HCT116 (cell line): ENCODE data around the gene FNDC3B. TPM values are rescaled to one million over a fixed set of nuclear protein-coding genes. Genes with fewer than 3 reads are reported as not detected.

Experiments used
- ATAC-seq: fragments of 200-7000 bp; cut with Tn5 transposase; 2 replicates; pipeline ENCODE4 v1.9.1; 2020; ENCODE audit warnings: mild to moderate bottlenecking, moderate library complexity
- BruUV-seq: library from RNA; stranded (reverse); fragments of 400-500 nt; replicated peaks from 2 replicates; lab custom pipeline; 2021; lab: Mats Ljungman, UMichigan
- CTCF ChIA-PET: fragments of 300-600 bp; sonication (Branson Sonifier 250); formaldehyde crosslinking; loops from one replicate; lab custom pipeline; 2021; ENCODE audit warnings: antibody characterized with exemption; lab: Charles Lee
- POLR2A ChIA-PET: fragments of 300-600, 350-600 bp; sonication (Branson Sonifier 250); formaldehyde crosslinking; loops from one replicate; lab custom pipeline; 2021; ENCODE audit warnings: antibody characterized with exemption; lab: Charles Lee
- RAD21 ChIA-PET, 2 experiments: fragments of 300-600 bp; sonication (Branson Sonifier 250); formaldehyde crosslinking; loops; one replicate each; lab custom pipeline; 2023; ENCODE audit warnings: low total read pairs in 2 of 2; ENCODE audit not compliant: uncharacterized antibody in 2 of 2, unreplicated experiment in 2 of 2, low non-redundant PET in 1 of 2; lab: Charles Lee
- DNase-seq: peaks from one replicate; pipeline ENCODE4 v3.0.0-alpha.2; 2010; ENCODE audit warnings: low read depth, low spot score
- H2AFZ ChIP-seq: fragments of 200-600 bp; shearing (Covaris generic), sonication (generic); 2 replicates; pipeline ENCODE4 v1.6.1; 2017; ENCODE audit warnings: low read depth, mixed run types, mixed read lengths, antibody characterized with exemption, low read length; ENCODE audit not compliant: poor library complexity, severe bottlenecking
- H3K27ac ChIP-seq: 2 replicates; pipeline ENCODE4 v1.5.1; 2012; ENCODE audit warnings: low read depth, low read length
- H3K27me3 ChIP-seq: fragments of 200-600 bp; sonication (generic); 2 replicates; pipeline ENCODE4 v1.6.1; 2016; ENCODE audit warnings: mixed run types, low read length, mixed read lengths; ENCODE audit not compliant: insufficient read depth
- H3K36me3 ChIP-seq, 2 experiments: fragments of 200-500 bp in 1 of 2; fragments of 200-600 bp in 1 of 2; sonication (Bioruptor generic) in 1 of 2; sonication (generic) in 1 of 2; 2 replicates each; pipeline versions ENCODE4 v1.5.1 to v1.6.1; 2014 to 2016; ENCODE audit warnings: low read length in 2 of 2, inconsistent platforms in 1 of 2, mixed read lengths in 1 of 2, mixed run types in 1 of 2; ENCODE audit not compliant: insufficient read depth in 2 of 2, control insufficient read depth in 1 of 2
- H3K4me1 ChIP-seq, 2 experiments: fragments of 200-600 bp in 1 of 2; sonication (generic) in 1 of 2; 2 replicates each; pipeline versions ENCODE4 v1.5.1 to v1.6.1; 2012 to 2017; ENCODE audit warnings: low read length in 2 of 2, inconsistent platforms in 1 of 2, mild to moderate bottlenecking in 1 of 2, mixed read lengths in 1 of 2, mixed run types in 1 of 2, moderate library complexity in 1 of 2; ENCODE audit not compliant: insufficient read depth in 2 of 2, control insufficient read depth in 1 of 2
- H3K4me2 ChIP-seq: fragments of 200-600 bp; sonication (generic); 2 replicates; pipeline ENCODE4 v1.6.1; 2017; ENCODE audit warnings: mixed run types, low read length, mixed read lengths
- H3K4me3 ChIP-seq, 2 experiments: fragments of 200-600 bp in 1 of 2; sonication (generic) in 1 of 2; replicated peaks in 1 of 2; 2 replicates each; pipeline ENCODE4 v1.5.1; 2011 to 2016; ENCODE audit warnings: low read length in 2 of 2, control low read depth in 1 of 2, low read depth in 1 of 2, mild to moderate bottlenecking in 1 of 2, mixed read lengths in 1 of 2, mixed run types in 1 of 2
- H3K79me2 ChIP-seq: fragments of 200-600 bp; sonication (generic); 2 replicates; pipeline ENCODE4 v1.6.1; 2017; ENCODE audit warnings: mild to moderate bottlenecking, mixed run types, low read length, moderate library complexity, mixed read lengths; ENCODE audit not compliant: insufficient read depth
- H3K9ac ChIP-seq: fragments of 200-600 bp; sonication (generic); 2 replicates; pipeline ENCODE4 v1.6.1; 2016; ENCODE audit warnings: low read length, mixed read lengths
- H3K9me2 ChIP-seq: fragments of 200-600 bp; sonication (generic), shearing (Covaris generic); 2 replicates; pipeline ENCODE4 v1.6.1; 2017; ENCODE audit warnings: mixed run types, mild to moderate bottlenecking, moderate library complexity; ENCODE audit not compliant: insufficient read depth
- H3K9me3 ChIP-seq, 2 experiments: fragments of 200-500 bp in 1 of 2; fragments of 200-600 bp in 1 of 2; sonication (Bioruptor generic) in 1 of 2; sonication (generic) in 1 of 2; 2 replicates each; pipeline ENCODE4 v1.6.1; 2014 to 2017; ENCODE audit warnings: low read length in 2 of 2, mixed read lengths in 2 of 2, inconsistent platforms in 1 of 2, low read depth in 1 of 2, mild to moderate bottlenecking in 1 of 2, mixed run types in 1 of 2, moderate library complexity in 1 of 2; ENCODE audit not compliant: control insufficient read depth in 1 of 2, insufficient read depth in 1 of 2
- H4K20me1 ChIP-seq: fragments of 200-600 bp; sonication (generic), shearing (Covaris generic); 2 replicates; pipeline ENCODE4 v1.6.1; 2017; ENCODE audit warnings: mixed run types, mild to moderate bottlenecking, moderate library complexity; ENCODE audit not compliant: insufficient read depth
- ATF3 ChIP-seq: IDR thresholded peaks from 2 replicates; pipeline ENCODE4 v1.6.1; 2012
- JUND ChIP-seq: IDR thresholded peaks from 2 replicates; pipeline ENCODE4 v1.6.1; 2012
- MAX ChIP-seq: IDR thresholded peaks from 2 replicates; pipeline ENCODE4 v1.6.1; 2012
- RAD21 ChIP-seq: IDR thresholded peaks from 2 replicates; pipeline ENCODE4 v1.6.1; 2012; ENCODE audit warnings: low read depth, mild to moderate bottlenecking
- ZFX ChIP-seq: fragments of 450-650 bp; IDR thresholded peaks from 2 replicates; pipeline ENCODE4 v1.6.1; 2017
- intact Hi-C: fragments of 100-400 bp; cut with micrococcal nuclease; formaldehyde crosslinking; loops from 2 replicates; pipeline ENCODE4 v1.10.0; 2022
- total RNA-seq: library from RNA; stranded (reverse); gene quantifications from one replicate; pipeline ENCODE4 v1.2.1, GENCODE V29; 2021; ENCODE audit not compliant: unreplicated experiment

Gene FNDC3B
- total RNA-seq, 1 experiment from 2014 or later = 45.7 TPM

- intact Hi-C loops = no loop called here
- ATAC-seq = no peak
- H3K4me1 ChIP-seq = no peaks in the 10 kb centered on the region
- no peak overlapping the region for H3K9ac ChIP-seq
- RAD21 ChIA-PET = no interaction called here
- no peaks in the 10 kb centered on the region for H3K9me3 ChIP-seq
- no peak overlapping the region for H2AFZ ChIP-seq
- no peaks in the 10 kb centered on the region for H3K36me3 ChIP-seq
- no peak overlapping the region for H3K27ac ChIP-seq
- no peaks in the 10 kb centered on the region for H4K20me1 ChIP-seq
- no peak for TF ChIP-seq JUND
- no peak for TF ChIP-seq ZFX
- no peak for TF ChIP-seq ATF3
- TF ChIP-seq RAD21 = no peak
- TF ChIP-seq, all 23 proteins: peak for 0
- Histone ChIP-seq H3K79me2 (no peaks in the 10 kb centered on the region), H3K9me2 (no peaks in the 10 kb centered on the region), H3K4me3 (no peak overlapping the region), H3K4me2 (no peak overlapping the region), H3K27me3 (no peaks in the 10 kb centered on the region)
- DNase-seq = no peak
- POLR2A ChIA-PET = no interaction called here
- BruUV-seq = no TSS peak
- CTCF ChIA-PET = no interaction called here
These were observed 348.4 kb downstream of the FNDC3B start for GRCh38 chr3:172387728-172388127.

GRCh38 chr3:172388412-172389078 lies 349.2 kb downstream of the FNDC3B start:
- Histone ChIP-seq H3K4me3 (no peak overlapping the region), H2AFZ (no peak overlapping the region), H3K27me3 (no peaks in the 10 kb centered on the region), H3K27ac (no peak overlapping the region), H3K9ac (no peak overlapping the region), H3K79me2 (no peaks in the 10 kb centered on the region), H4K20me1 (no peaks in the 10 kb centered on the region), H3K4me2 (no peak overlapping the region), H3K36me3 (no peaks in the 10 kb centered on the region), H3K4me1 (no peaks in the 10 kb centered on the region), H3K9me3 (no peaks in the 10 kb centered on the region), H3K9me2 (no peaks in the 10 kb centered on the region)
- CTCF ChIA-PET = no interaction called here
- RAD21 ChIA-PET = no interaction called here
- ATAC-seq (no peak), DNase-seq (no peak)
- intact Hi-C loops = no loop called here
- no peak for TF ChIP-seq MAX
- BruUV-seq = no TSS peak
- POLR2A ChIA-PET = no interaction called here
